Effector memory CD4-positive, alpha-beta T cell (primary cell): ENCODE measurements around the gene EIF3A.
"Not testable (repeated sequence)": the region's sequence is repeated elsewhere in the genome, so short reads cannot be mapped to it uniquely, and the experiment has no call there.

Experiments used
- DNase-seq, 3 donors: peaks; one replicate each; pipeline ENCODE4 v3.0.0-alpha.2; 2020
- H3K27ac ChIP-seq: 2 replicates; pipeline ENCODE4 v1.7.0; 2013; ENCODE audit warnings: mild to moderate bottlenecking, low read length, moderate library complexity; ENCODE audit not compliant: insufficient read depth, poor library complexity, severe bottlenecking
- H3K27me3 ChIP-seq: replicated peaks from 2 replicates; pipeline ENCODE4 v1.7.0; 2013; ENCODE audit warnings: mild to moderate bottlenecking, low read length; ENCODE audit not compliant: insufficient read depth, control insufficient read depth, poor library complexity, severe bottlenecking
- H3K36me3 ChIP-seq: 2 replicates; pipeline ENCODE4 v1.7.0; 2013; ENCODE audit warnings: mild to moderate bottlenecking, low read length, moderate library complexity; ENCODE audit not compliant: control insufficient read depth, insufficient read depth
- H3K4me1 ChIP-seq: 2 replicates; pipeline ENCODE4 v1.7.0; 2013; ENCODE audit warnings: low read length, mild to moderate bottlenecking; ENCODE audit not compliant: control insufficient read depth, insufficient read depth, poor library complexity, severe bottlenecking
- H3K4me3 ChIP-seq: 2 replicates; pipeline ENCODE4 v1.7.0; 2013; ENCODE audit warnings: low read length, low read depth, mild to moderate bottlenecking; ENCODE audit not compliant: insufficient read depth, poor library complexity, severe bottlenecking
- H3K9me3 ChIP-seq: 2 replicates; pipeline ENCODE4 v1.7.0; 2013; ENCODE audit warnings: mild to moderate bottlenecking, low read length, moderate library complexity; ENCODE audit not compliant: control insufficient read depth

The EIF3A gene

DNA sequence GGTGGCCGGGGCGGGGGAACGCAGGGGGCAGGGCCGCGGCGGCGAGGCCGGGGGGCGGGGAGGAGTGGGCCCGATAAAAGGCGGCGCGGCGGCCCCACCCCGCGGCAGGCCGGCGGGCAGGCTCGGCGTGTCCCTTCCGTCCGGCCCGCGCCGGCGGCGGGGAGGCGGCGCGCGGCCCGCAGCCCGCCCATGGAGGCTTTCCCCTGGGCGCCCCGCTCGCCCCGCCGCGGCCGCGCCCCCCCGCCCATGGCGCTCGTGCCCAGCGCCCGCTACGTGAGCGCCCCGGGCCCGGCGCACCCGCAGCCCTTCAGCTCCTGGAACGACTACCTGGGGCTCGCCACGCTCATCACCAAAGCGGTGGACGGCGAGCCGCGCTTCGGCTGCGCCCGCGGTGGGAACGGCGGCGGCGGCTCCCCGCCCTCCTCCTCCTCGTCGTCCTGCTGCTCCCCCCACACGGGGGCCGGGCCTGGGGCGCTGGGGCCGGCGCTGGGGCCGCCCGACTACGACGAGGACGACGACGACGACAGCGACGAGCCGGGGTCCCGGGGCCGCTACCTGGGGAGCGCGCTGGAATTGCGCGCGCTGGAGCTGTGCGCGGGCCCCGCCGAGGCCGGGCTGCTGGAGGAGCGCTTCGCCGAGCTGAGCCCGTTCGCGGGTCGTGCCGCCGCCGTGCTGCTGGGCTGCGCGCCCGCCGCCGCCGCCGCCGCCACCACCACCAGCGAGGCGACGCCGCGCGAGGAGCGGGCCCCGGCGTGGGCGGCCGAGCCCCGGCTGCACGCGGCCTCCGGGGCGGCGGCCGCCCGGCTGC, 50.8 kb downstream of the EIF3A start, which contains the start of gene NANOS1:
Gene NANOS1, plus strand, starts transcription at position 102 of the 808 bp plus-strand sequence. Its CDS starts 88 bp downstream, at position 190.
- H3K4me3 ChIP-seq: peak within 1 kb of the TSS; percentile 56
- no peak for DNase-seq
- H3K27ac ChIP-seq: peak within 1 kb of the TSS; percentile 4
- H3K4me1 ChIP-seq: peaks cover 5% of the 10 kb centered on the region
- H3K36me3 ChIP-seq: peaks cover 9% of the 10 kb centered on the region
- no peaks in the 10 kb centered on the region for H3K9me3 ChIP-seq
- no peaks in the 10 kb centered on the region for H3K27me3 ChIP-seq

DNA sequence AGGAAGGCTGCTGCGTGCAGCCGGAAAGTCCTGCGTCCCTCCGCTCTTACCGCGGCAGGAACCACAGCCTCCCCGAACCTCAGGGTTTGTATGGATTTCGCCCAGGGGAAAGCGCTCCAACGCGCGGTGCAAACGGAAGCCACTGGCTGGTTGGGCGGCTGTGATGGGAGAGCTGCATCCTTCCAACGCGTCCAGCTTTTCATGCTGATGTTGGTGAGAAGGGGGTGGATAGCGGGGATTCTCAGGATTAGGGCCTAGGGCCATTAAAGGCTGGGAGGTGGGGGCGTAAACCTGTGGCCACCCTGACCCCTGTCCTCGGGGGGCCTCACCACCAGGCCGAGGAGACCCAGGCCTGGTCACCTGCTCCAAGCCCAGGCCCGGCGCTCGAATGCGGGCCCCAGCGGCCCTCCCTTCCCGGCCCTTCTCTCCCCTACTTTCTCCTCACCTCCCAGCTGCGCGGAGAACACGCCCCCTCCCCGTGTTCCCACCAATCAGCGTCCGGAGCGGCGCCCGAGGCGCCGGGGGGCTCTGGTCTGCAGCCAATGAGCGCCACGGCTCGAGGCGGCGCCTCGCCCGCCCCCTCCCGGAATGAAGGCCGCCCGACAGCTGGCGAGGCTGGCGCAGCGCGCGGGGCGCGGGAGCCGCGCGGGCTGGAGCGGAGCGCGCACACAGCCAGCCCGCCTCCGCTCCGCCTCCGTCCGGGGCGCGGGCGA, 51.6 kb downstream of the EIF3A start:
- H3K4me1 ChIP-seq: peaks cover 5% of the 10 kb centered on the region
- no peaks in the 10 kb centered on the region for H3K9me3 ChIP-seq
- peaks cover 4% of the 10 kb centered on the region for H3K36me3 ChIP-seq
- DNase-seq: peak; percentile 68 to 75 (median 75)
- no peaks in the 10 kb centered on the region for H3K27me3 ChIP-seq
- H3K27ac ChIP-seq: peak overlapping the region; percentile 4
- peak overlapping the region; percentile 45 for H3K4me3 ChIP-seq

DNA sequence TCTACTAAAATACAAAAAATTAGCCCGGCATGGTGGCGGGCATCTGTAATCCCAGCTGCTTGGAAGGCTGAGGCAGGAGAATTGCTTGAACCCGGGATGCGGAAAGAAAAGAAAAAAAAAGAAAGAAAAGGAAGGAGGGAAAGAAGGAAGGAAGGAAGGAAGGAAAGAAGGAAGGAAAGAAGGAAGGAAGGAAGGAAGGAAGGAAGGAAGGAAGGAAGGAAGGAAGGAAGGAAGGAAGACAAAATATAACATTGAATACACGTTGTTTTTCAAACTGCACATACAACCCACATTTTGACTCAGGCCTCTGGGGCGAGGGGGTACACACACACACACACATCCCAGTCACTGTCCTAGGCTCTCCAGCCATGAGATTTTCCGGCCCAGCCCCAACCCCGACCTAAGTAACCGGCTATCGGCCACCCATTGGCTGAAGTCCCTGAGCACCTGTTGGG, 52.1 kb downstream of the EIF3A start:
- H3K36me3 ChIP-seq, H3K27me3 ChIP-seq, H3K4me1 ChIP-seq, H3K4me3 ChIP-seq, H3K27ac ChIP-seq, H3K9me3 ChIP-seq, DNase-seq: not testable (repeated sequence)

DNA sequence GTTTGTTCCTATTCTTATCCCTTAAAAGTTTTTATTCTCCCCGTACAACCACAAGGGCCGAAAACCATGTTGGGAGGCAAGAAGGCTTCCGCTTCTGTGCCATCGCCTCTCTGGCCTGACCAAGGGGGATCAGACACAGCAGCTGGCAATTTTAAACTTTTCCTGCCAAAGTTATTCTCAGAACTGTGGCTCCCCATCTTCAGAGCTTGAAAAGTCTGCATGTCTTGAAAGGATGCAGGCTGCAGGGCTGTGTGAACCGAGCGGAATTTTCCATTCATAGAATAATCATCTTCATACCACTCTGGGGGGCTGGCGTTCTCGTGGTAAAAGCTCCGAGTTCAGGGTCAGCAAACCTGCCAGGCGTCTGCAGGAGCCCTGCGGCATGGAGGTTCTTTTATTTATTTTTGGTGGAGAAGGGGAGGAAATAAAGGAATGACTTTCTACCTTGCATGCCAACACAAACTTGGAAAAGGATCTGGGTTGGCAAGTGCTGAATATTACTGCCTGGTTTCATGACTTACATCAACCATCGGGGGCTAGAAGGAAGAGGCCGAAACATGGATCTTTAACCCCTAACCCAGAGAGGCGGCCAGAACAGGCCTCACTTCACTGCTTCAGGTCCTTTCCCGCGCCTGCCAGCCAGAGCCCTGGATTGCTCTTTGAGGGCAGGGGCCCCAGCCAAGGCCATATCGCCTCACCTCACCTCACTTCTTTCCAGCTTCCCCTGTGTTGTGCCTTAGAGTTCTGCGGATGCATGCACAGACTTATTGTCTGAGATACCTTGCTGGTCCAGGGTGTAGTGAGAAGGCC, 54.1 kb downstream of the EIF3A start:
- H3K4me3 ChIP-seq: no peak overlapping the region
- no peaks in the 10 kb centered on the region for H3K36me3 ChIP-seq
- no peak overlapping the region for H3K27ac ChIP-seq
- no peaks in the 10 kb centered on the region for H3K27me3 ChIP-seq
- peaks cover 5% of the 10 kb centered on the region for H3K4me1 ChIP-seq
- DNase-seq: no peak
- no peaks in the 10 kb centered on the region for H3K9me3 ChIP-seq

DNA sequence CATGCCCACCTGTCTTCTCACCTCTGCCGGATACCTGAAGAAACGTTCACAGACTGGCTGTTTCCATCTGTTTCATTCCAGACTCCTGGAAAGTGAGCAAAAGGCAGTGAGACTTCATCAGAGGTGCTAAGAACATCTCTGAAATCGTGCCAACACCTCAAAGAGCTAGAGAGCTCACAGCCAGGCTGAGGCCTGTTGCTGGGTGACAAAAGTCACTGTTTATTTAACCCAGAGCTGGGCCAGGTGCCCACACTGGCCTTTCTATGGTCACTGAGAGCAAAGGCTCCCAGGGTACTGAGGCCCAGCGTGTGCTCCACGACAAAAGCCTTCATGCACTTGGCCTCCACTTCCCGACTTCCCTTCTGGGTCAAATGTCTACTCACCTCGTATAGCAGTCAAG, 54.8 kb downstream of the EIF3A start:
- H3K27ac ChIP-seq: no peak overlapping the region
- H3K36me3 ChIP-seq: no peaks in the 10 kb centered on the region
- H3K27me3 ChIP-seq: no peaks in the 10 kb centered on the region
- DNase-seq: no peak
- H3K4me1 ChIP-seq: peaks cover 2% of the 10 kb centered on the region
- H3K4me3 ChIP-seq: no peak overlapping the region
- H3K9me3 ChIP-seq: no peaks in the 10 kb centered on the region

DNA sequence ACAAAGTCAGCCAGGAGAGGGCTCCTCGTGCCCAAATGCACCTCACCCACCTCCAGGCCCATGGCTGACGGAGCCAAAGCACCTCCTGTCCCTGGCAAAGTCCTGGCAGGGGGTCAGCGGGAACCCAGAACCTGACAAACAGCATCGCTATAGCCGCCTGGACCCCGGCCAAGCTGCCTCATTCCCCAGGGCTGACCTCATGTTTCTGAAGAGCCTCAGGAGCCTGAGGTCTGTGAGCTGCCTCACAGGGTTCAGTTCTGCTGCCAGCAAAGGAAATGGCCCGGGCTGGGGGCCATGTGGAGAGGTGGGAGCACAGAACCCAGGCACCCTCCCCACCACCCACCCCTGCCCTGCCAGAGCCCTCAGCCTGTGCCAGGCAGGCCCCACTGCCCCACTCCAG, 55.3 kb downstream of the EIF3A start:
- Histone ChIP-seq H3K9me3 (no peaks in the 10 kb centered on the region), H3K27me3 (no peaks in the 10 kb centered on the region), H3K4me3 (no peak overlapping the region), H3K36me3 (no peaks in the 10 kb centered on the region), H3K4me1 (no peaks in the 10 kb centered on the region), H3K27ac (no peak overlapping the region)
- DNase-seq: no peak

DNA sequence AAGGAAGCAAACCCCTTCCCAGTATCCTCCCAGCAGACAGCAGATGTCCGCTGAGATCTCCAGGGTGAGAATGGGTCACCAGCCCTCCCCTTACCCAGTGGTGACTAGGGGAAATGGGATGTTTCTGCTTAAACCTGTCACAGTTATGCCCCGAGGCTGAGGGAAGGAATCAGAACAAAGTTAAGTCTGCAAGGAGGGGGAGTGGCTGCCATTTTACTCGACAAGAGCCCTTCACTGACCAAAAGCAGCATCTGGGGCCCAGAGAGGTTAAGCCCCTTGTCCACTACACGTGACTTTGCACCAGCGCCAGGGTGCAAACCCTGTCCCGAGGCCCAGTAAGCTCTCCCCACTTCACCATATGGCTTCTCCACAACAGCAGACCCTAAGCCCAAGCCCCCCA, 55.7 kb downstream of the EIF3A start:
- no peaks in the 10 kb centered on the region for H3K4me1 ChIP-seq

DNA sequence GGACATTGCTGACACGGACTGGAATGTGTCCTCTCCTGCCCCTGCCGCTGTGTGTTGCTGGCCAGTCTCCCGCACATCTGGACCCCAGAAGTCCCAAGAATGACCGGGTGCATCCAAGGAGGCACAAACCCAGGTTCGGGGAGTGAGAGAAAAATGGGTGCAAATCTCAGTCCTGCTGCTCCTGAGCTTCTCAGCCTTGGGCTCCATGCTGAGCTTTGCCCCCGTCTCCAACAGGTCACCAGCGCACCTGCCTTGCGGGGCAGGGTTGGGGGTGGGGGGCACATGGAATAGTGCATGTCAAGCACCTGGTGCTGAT, 57.1 kb downstream of the EIF3A start:
- H3K4me1 ChIP-seq: no peaks in the 10 kb centered on the region
- no peak for DNase-seq
- H3K27me3 ChIP-seq: no peaks in the 10 kb centered on the region
- no peak overlapping the region for H3K4me3 ChIP-seq
- no peaks in the 10 kb centered on the region for H3K9me3 ChIP-seq
- H3K36me3 ChIP-seq: no peaks in the 10 kb centered on the region
- no peak overlapping the region for H3K27ac ChIP-seq

More for the DNA sequence above, 55.7 kb downstream of the EIF3A start:
- DNase-seq: no peak
- no peak overlapping the region for H3K27ac ChIP-seq
- no peak overlapping the region for H3K4me3 ChIP-seq
- H3K9me3 ChIP-seq: no peaks in the 10 kb centered on the region
- no peaks in the 10 kb centered on the region for H3K27me3 ChIP-seq
- no peaks in the 10 kb centered on the region for H3K36me3 ChIP-seq

DNA sequence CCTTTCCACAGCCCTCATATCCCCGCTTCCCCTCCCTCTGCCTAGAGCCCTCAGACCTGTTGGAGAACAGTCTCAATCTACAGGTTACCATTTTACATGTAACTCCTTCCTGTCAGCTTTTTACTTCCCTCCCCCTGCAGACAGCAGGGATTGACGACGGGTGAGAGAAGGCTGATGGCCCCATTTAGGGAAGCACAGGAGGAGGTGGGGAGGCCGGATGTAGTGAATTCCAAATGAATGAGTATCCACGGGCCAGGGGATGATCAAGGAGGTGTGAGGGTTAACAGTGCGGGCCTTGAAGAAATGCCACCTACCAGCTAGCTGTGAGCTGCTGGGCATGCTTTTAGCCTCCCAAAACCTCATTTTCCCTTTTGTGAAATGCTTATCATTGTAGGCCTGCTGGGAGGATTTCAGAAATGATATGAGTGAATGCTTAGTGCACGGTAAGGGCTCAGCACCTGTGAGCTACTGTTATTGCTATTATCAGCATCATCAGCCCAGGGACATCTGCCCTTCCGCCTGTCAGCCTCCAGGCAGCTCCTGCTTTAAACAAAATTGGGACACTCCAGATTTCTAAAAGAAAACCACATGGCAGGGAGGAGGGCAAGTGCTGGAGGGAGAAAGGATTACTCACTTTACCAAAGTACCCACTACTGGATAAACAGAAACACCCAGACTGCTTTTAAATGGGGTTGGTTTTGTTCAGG, 57.6 kb downstream of the EIF3A start:
- H3K27me3 ChIP-seq: no peaks in the 10 kb centered on the region
- H3K4me3 ChIP-seq: no peak overlapping the region
- H3K4me1 ChIP-seq: no peaks in the 10 kb centered on the region
- no peak for DNase-seq
- H3K9me3 ChIP-seq: no peaks in the 10 kb centered on the region
- no peak overlapping the region for H3K27ac ChIP-seq
- H3K36me3 ChIP-seq: no peaks in the 10 kb centered on the region
